Left ventricle myocardium inferior (tissue), 1 donor: Measurements from ENCODE around the gene SSH2. TPM values are rescaled to one million over a fixed set of nuclear protein-coding genes. Genes with fewer than 3 reads are reported as not detected.

ENCODE experiments used
- DNase-seq: peaks from one replicate; pipeline ENCODE4 v3.0.0-alpha.2; 2020
- H3K27ac ChIP-seq: fragments of 200-600 bp; replicated peaks from 2 replicates; pipeline ENCODE4 v1.8.0; 2021
- H3K27me3 ChIP-seq: fragments of 200-600 bp; 2 replicates; pipeline ENCODE4 v1.8.0; 2021; ENCODE audit warnings: low read depth
- H3K36me3 ChIP-seq: fragments of 200-600 bp; 2 replicates; pipeline ENCODE4 v1.8.0; 2021
- H3K4me1 ChIP-seq: fragments of 200-600 bp; 2 replicates; pipeline ENCODE4 v1.8.0; 2021
- H3K4me3 ChIP-seq: fragments of 200-600 bp; 2 replicates; pipeline ENCODE4 v1.8.0; 2021; ENCODE audit warnings: mild to moderate bottlenecking, moderate library complexity
- H3K9me3 ChIP-seq: fragments of 200-600 bp; replicated peaks from 2 replicates; pipeline ENCODE4 v1.8.0; 2021
- intact Hi-C: fragments of 100-400 bp; cut with micrococcal nuclease; formaldehyde crosslinking; loops from one replicate; pipeline ENCODE4 v1.11.0; 2022
- total RNA-seq: library from RNA; stranded (reverse); fragmentation: NEBNext Ultra II Directional; extraction: Animal tissue kit (Norgen Biotek cat#: 25700); gene quantifications from one replicate; pipeline ENCODE4 v1.2.1, GENCODE V29; 2021
- TF ChIP-seq, protein P1 (sequence below): fragments of 200-600 bp; IDR thresholded peaks from 2 replicates; pipeline ENCODE4 v1.8.0; 2021; ENCODE audit warnings: antibody characterized with exemption, mild to moderate bottlenecking, borderline replicate concordance
- donor health status: DM: no; HTN: yes; CAD: no; lungs with severe emphysema.

SSH2 gene
- total RNA-seq, 1 donor from 2014 or later, result 28.6 TPM

DNA sequence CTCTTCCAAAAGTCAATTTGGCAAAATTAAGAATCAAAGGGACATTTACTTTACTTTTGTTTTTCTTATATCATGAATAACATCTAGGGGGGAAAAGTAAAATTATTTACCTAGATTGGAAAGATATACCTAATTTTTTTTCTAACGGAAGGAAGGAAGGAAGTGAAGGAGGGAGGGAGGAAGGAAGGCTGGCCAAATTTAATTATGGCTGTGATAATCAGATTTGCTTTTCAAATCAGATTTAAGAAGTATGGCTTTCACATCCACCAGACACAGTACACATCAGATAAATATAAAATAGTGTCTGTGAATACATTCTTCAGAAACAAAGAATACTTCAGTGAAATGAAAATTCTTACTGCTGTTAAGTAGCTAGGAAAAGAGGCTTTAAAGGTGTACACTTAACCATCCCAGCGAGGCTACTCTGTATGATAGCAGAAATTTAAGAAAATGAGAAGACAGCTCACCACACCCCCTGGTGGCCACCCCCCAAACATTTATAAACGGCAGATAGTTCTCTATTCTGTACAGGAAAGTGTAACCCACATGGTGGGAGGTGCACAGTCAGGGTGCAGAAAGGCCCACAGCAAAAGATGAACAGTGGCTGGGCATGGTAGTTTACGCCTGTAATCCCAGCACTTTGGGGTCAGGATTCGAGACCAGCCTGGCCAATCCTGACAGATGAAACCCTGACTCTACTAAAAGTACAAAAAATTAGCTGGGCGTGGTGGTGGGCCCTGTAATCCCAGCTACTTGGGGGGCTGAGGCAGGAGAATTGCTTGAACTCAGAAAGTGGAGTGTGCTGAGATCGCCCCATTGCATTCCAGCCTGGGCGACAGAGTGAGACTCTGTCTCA, 150.8 kb downstream of the SSH2 start:
- no peak overlapping the region for H3K4me3 ChIP-seq
- no peaks in the 10 kb centered on the region for H3K9me3 ChIP-seq
- H3K27ac ChIP-seq, result peak overlapping the region; percentile 23
- TF ChIP-seq, protein P1, sequence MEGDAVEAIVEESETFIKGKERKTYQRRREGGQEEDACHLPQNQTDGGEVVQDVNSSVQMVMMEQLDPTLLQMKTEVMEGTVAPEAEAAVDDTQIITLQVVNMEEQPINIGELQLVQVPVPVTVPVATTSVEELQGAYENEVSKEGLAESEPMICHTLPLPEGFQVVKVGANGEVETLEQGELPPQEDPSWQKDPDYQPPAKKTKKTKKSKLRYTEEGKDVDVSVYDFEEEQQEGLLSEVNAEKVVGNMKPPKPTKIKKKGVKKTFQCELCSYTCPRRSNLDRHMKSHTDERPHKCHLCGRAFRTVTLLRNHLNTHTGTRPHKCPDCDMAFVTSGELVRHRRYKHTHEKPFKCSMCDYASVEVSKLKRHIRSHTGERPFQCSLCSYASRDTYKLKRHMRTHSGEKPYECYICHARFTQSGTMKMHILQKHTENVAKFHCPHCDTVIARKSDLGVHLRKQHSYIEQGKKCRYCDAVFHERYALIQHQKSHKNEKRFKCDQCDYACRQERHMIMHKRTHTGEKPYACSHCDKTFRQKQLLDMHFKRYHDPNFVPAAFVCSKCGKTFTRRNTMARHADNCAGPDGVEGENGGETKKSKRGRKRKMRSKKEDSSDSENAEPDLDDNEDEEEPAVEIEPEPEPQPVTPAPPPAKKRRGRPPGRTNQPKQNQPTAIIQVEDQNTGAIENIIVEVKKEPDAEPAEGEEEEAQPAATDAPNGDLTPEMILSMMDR, result peak; percentile 85
- intact Hi-C loops, result loop anchor here (10.0 kb wide), 1 partner anchor 144 kb away; no protein-coding TSS in a partner anchor
- no peaks in the 10 kb centered on the region for H3K27me3 ChIP-seq
- DNase-seq, result peak; percentile 82
- no peaks in the 10 kb centered on the region for H3K36me3 ChIP-seq
- H3K4me1 ChIP-seq, result peaks cover 16% of the 10 kb centered on the region

DNA sequence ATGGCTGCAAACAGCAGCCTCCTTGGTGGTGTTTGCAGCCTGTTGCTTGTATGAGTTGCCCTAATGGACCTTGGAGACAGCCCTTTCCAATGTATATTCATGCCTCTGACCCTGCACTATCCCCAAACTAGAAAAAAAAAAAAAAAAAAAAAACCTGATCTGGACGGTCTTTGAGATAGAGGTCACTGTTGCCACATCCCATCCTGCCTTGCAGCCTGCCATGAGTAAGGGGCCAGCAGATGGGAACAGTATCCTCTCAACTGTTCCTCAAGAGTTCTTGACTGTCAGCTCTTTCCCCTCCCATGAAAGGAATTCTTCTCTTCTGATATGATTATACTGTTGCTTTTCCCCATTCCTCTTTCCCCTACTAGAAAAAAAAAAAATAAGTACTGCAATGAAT, 152.4 kb downstream of the SSH2 start:
- Histone ChIP-seq H3K27me3 (no peaks in the 10 kb centered on the region), H3K4me1 (peaks cover 16% of the 10 kb centered on the region), H3K9me3 (no peaks in the 10 kb centered on the region), H3K27ac (no peak overlapping the region), H3K4me3 (no peak overlapping the region), H3K36me3 (no peaks in the 10 kb centered on the region)
- no peak for DNase-seq
- TF ChIP-seq, protein P1, result no peak
- intact Hi-C loops, result loop anchor here (10.0 kb wide), 1 partner anchor 143 kb away; no protein-coding TSS in a partner anchor

DNA sequence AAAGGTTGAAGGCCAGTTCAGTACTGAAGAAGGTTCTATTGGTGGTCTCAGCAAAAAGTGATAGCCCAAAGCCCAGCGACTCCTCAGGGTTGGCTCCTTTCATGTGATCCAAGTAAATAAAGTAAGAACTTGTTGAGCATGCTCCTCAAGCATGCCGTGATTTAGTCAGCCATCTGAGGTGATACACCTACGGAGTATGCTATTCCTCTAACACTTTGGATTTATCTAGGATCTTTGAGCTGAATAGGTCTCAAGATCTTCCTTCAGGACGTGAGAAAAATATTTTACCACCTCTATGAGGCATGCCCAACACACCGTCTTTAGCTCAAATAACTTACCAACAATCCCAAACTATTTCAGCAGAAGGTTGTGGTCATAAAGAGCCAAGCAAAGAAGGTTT, 154.0 kb downstream of the SSH2 start:
- intact Hi-C loops, result loop anchor here (10.0 kb wide), 1 partner anchor 141 kb away; no protein-coding TSS in a partner anchor

DNA sequence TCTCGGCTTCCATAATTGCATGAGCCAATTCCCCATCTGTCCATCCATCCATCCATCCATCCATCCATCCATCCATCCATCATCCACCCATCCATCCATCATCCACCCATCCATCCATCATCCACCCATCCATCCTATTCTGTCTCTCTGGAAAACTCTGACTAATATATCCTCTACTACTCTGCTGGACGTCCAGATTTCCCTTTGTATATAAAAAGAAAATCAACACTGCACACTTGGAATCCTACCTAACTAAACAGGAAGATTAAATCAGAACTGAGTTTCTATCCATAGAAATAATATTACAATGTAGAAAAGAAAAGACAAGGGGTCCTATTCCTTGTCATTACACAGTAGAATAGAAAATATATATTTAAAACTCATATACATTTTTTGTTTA, 157.0 kb downstream of the SSH2 start:
- H3K4me1 ChIP-seq, result peaks cover 12% of the 10 kb centered on the region
- H3K36me3 ChIP-seq, result no peaks in the 10 kb centered on the region
- no peaks in the 10 kb centered on the region for H3K9me3 ChIP-seq
- TF ChIP-seq, protein P1, result no peak
- no peak overlapping the region for H3K27ac ChIP-seq
- H3K27me3 ChIP-seq, result no peaks in the 10 kb centered on the region
- intact Hi-C loops, result loop anchor here (10.0 kb wide), 1 partner anchor 138 kb away; no protein-coding TSS in a partner anchor
- no peak for DNase-seq
- H3K4me3 ChIP-seq, result no peak overlapping the region

More for the DNA sequence above, 154.0 kb downstream of the SSH2 start:
- DNase-seq, result no peak
- Histone ChIP-seq H3K9me3 (no peaks in the 10 kb centered on the region), H3K36me3 (no peaks in the 10 kb centered on the region), H3K4me1 (peaks cover 16% of the 10 kb centered on the region), H3K4me3 (no peak overlapping the region), H3K27ac (no peak overlapping the region), H3K27me3 (no peaks in the 10 kb centered on the region)
- TF ChIP-seq, protein P1, result no peak

DNA sequence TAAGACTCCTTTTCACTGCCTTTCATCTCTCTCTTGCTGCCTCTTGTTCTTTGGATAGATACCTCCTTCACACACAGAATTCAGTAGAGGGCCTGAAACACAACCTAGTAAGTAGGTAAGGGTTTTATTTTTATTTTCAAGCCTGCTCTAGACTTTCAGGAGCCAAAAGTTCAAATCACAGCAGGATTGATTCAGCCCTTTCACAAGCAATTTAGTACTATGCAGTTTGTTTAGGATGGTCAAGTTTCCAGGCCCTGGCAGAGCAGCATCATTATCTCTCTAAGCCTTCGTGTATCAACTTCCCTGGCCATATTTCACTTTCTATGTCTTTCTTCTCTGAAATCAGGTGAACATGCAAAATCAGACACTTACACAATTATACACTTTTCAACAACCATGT, 158.5 kb downstream of the SSH2 start:
- Histone ChIP-seq H3K9me3 (no peaks in the 10 kb centered on the region), H3K27me3 (no peaks in the 10 kb centered on the region), H3K4me1 (peaks cover 12% of the 10 kb centered on the region), H3K36me3 (no peaks in the 10 kb centered on the region), H3K27ac (no peak overlapping the region), H3K4me3 (no peak overlapping the region)
- DNase-seq, result no peak
- intact Hi-C loops, result loop anchor here (10.0 kb wide), 1 partner anchor 137 kb away; no protein-coding TSS in a partner anchor
- TF ChIP-seq, protein P1, result no peak
